ENCODE data around the gene MICAL3.

MICAL3 gene

DNA sequence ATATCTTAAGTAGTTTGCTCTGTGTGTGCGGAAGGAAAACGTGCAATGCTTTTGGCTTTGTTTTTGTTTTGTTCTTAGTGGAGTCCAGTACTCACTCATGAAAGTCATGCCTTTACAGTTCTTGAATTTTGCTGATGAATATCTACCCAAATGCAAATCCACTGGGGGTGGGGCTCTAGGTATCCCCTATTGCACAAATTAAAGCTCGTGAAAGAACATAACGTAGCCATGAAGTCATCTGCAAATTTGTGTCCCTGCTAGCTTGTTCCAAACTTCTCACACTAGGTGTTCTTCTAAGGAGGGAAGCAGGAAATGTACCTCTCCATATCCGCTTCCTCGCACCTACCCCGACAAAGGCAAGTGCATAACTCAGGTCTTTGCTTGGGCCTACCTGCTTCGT is 118.9 kb downstream of the MICAL3 start:
- no peak for DNase-seq

DNA sequence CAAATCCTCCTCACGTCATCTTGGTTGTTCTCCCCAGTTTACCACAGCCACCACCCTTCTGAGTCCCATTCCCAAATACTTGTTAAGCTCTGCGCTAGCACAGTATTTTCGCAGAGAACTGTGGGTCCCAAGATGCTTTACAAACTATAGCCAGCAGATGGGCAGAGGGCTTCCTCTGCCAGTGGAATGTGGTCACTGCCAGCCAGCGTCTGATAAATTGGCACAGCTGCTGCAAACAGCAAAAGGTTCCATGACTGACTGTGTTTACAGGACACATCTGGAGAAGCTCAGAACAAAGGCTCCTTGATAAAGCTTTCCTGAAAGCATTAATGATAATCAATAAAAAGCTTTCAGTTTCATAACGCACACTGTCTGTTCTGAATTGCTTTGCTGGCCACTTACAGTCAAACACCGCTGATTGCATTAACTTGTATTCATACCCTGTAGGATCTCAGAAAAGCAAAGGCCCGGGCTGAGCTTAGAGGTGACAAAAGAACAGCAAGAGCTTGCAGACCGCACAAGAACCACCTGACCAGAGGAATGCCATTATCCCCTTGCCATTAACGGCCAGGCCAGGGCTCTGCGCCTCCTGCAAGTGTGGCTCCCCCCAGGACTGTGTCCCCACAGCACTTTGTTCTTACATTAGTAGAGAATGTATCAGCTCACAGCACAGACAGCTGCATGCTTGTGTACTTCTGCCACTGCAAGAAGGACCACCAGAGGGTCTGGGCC is 120.6 kb downstream of the MICAL3 start:
- DNase-seq = no peak

DNA sequence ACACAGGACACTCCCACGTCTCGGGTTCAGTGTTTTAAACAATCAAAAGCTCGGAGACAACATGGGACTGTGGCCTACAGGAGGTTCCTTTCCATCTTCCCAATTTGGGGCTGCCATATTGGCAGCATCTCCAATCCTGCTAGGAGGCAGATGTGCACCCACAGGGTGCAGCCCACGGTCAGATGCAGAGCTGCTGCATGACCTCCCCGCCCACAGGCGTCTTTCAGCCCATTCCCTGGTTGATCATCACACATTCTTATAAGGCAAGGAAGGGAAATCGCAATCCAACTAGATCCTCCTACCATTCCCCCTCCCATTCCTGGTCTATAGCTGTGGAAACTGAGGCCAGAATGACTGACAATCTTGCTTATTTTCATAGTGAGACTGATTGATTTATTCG is 121.4 kb downstream of the MICAL3 start:
- DNase-seq = no peak

DNA sequence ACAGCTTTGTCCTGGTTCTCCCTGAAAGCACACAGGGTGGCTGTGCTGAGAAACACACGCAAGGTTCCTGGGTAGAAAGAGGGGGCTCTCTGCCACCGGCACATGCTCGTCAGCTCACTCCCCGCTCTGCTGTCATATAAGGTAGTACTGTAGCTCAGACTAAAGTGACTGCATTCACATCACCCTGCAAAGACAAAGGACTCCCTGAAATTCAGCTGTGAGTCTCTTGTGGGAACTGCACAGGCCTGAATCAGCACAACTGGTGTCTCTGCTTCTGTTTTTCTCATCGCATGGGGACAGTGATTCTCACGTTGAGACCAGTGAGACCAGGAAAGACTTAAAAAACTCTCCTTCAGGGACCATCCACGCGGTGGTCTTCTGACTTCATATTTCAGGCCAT is 126.0 kb downstream of the MICAL3 start:
- no peak for DNase-seq

DNA sequence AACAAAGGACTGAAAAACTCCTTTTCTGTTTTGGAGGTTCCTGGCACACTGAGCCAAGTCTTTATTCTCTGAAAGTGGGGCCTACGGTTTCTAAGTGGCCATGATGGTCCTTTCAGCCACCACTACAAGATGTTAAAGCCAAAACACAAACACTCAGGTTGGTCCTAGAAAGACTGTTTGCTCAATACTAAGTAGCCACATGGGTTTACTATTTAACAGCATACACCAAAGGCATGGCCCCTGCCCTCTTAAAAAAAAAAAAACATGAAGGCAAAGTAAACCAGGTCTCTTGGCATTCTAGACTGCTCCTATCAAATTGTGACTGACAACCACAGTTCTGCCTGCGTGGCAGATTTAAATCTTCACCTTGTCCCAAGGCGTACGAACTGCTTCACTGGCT is 126.5 kb downstream of the MICAL3 start:
- DNase-seq = no peak

DNA sequence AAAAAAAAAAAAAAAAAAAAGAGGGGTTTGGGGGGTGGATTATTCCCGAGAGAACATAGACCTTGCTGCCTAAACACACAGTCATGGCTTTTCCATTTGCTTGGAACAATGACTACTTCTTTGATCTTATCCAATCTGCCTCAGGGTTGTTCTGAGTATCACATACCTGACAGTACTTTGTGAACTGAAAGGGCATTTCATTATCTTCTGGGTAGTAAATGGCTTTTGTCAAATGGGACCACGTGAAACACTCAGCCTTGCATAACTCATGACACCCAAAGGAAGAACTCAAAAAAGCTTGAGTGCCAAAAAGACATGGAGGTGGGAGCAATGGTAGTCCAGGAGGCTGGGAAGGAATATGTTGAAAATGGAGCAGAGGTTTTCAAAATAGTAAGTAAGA is 126.9 kb downstream of the MICAL3 start:
- no peak for DNase-seq

DNA sequence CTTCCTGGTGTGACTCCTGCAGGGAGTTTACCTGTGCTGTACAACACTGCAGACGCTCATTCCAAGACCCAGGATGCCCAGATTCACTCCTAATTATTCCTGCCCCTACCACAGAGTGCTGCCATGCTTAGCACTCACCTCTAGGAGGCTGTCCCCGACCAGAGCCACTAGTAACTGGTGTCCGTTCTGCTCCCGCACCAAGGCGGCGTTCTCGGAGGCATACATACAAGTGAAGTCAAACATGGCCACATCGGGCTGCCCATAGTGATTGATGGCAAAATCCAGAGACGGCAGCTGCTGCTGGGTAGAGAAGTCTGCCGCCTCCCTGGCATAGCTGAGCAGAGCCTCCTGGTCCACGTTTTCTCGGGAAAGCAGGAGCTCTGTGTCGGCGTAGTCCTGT is 127.8 kb downstream of the MICAL3 start:
- DNase-seq = no peak

DNA sequence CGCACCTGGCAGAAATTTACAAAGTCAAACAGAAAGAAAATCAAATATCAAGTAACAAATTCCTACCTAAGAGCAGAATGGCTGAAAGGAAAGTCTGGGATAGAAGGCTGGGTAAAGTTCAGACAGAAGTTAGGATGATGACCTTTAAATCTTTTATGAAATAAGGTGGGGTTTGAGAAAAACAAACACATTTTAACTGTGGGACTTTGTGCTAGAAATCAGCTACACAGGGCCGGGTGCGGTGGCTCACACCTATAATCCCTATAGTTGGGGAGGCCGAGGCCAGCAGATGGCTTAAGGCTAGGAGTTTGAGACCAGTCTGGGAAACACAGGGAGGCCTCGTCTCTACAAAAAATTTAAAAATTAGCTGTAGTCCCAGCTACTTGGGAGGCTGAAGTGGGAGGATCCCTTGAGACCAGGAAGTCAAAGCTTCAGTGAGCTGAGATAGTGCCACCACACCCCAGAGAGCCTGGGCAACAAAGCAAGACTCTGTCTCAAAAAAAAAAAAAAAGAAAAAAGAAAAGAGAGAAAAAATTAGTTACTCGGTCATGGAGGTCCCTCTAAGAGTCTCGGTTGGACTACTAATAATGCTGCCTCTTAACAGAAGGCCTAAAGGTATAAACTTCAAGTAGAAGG is 130.3 kb downstream of the MICAL3 start:
- DNase-seq = no peak

DNA sequence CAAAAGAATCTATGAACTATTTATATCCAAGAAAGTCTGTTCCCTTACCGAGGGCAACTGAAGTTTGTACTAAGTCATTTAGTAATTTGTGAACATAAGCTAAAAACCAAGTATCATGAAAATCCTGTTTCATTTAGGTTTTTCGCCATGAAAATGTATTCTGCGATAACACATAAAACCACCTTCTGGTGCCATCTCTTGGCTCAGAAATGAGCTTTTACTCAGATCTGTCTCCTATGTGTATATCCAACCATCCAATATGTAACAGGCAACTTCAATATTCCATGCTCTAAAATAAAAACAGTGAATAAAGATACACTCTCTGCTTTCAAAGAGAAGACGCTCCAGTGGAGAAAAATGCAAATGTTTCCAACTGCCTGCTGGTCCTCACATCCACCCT is 132.0 kb downstream of the MICAL3 start:
- DNase-seq = no peak

DNA sequence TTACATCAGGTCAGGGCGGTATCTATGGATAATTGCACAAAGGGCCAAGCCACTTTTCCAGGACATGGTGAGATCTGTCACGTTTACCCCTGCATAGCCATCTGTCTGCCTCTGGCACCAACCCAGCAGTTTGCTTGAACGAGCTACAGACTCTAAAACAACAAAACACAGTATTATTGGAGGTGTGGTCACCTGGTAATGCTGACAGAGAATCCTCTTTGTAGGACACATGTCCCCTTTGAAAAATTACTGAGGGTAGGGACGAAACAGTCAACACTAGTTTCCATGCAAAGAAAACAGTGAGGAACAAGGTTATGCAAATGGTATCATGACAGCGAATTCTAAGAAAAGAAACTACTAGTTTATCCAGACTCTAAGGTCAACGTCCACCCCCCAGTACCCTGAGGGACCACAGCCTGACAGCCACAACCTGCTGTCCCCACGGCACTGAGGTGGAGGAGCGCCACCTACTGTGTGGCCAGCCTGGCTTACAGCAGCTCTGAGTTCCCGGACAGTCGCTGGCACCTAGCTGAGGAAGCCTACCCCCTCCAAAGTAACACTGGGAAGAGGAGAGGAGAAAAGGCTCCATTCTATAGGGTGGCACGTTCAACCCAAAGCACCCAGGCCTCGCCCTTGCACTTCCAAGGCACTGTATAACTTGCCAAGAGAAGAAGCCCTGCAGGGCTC is 132.7 kb downstream of the MICAL3 start:
- DNase-seq = no peak

DNA sequence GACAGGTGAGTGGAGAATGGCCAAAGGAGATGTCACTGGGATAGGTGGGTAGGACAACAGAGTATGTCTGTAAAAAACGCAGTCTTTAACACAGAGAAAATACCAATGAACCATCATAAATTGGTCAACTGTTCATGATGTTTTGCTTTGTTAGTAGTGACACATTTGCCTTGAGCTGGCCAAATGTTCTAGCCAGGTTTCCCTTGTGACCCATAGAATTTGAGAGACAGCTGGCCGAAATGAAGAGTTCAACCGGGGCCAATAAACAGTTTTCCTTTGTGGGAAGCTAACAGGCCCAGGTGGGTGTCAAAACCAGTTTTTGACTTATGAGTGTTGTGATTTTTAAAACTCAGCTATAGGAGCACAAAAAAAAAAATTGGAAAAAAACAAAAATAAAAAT is 133.5 kb downstream of the MICAL3 start:
- DNase-seq = no peak

DNA sequence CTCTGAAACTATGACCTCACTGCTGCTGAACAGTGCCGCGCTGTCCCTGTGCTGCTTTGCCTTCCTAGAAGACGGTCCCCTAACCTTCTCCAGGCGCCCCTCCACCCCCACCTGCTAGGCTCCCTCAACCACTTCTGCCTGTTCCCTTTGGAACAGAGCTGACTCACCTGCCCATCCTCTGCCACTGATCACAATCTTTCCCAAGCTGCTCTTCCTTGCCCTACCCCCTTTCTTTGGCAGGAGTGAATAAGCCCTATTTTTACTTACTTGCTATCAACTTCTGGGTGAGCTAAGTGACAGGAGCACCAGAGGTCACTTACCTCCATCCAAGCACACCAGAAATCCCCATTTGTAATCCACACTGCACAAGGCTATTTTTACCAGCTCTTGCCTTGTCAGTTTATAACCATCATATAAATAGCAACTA is 134.1 kb downstream of the MICAL3 start:
- DNase-seq = no peak

DNA sequence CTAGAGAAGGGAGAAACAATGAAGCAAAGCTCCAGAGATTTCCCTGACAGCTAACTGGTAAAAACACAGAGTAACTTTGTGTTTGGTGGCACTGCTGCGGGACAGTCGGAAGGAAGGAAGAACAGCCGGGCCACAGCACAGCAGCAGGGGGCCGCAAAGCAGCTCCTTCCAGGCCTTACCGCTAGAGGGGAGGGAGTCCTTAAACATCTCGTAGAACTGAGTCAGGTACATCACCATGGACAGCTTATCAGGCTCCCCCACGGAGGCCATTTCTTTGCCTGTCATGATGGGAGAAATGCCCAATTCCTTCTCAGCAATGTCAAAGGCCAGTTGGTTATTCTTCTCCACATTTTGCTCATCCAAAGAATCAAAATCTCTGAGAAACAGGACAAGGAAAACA is 135.5 kb downstream of the MICAL3 start:
- no peak for DNase-seq

DNA sequence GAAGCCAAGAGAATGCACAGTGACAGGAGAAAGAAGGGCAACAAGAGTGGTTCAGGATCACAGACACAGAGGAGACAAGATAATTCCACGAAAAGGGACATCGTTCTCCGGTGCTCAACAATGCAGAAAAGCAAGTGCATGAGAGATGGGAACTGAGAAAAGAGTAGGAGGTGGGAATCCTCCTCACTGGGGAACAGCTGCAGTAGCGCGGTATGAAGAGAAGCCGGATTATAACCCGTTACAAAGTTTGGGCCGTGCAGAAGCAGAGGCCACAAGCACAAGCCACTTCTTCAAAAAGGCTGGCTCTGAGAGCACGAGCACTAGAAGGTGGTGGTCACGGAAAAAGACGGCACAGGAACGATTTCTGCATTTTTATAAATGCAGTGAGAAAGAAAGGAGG is 135.9 kb downstream of the MICAL3 start:
- DNase-seq = no peak

DNA sequence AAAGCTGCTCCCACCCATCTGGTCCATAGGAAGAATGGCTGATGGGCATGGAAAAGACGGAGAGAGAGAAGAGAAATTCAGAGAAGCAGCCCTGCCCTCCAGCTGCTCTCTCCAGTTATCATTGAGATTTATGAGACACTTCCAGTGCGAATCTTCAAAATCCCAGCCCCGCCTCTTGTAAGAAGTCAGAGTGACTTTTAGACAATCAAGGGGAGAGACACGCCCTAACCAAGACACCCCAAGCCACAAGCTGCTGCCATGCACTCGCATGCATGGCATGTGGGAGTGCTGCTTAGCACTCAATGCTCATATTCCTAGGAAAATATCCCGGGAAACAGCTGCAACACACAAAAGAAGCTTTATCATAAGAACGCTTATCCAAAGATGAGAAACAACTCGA is 139.5 kb downstream of the MICAL3 start:
- no peak for DNase-seq

DNA sequence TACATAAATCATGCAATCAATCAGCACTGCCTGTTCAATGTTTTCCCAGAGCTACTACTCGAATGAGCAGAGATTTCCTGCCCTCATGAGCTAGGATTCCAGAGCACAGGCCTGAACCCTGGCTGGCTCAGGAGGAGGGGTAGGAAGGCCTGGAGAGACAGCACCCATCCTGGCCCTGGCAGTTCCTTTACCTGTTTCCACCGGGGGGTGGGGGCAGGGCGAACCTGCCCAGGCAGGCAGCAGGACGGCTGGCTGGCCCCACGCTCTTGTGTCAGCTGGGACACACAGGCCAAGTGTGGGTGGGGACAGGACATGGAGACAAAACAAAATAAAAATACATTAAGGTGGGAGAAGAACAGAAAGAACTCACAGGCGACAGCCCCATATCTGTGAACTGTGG is 140.3 kb downstream of the MICAL3 start:
- no peak for DNase-seq

DNA sequence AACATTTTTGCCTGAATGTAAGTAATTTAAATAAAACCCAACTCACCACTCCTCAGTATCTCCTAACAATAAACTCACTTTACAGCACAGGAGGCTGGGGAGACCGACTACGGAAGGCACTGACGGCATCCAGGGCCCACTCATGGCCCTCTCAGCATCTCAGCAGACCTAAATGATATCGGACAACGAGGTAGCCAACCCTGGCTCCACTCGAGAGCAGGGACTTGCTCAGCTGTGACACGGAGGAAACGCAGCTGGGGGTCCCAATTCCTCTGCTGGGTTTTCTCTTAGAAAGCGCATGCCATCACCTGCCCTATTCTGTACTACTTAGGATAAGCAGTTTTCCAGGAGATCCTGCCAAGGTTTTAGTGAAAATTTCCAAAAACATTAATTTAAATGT is 141.0 kb downstream of the MICAL3 start:
- no peak for DNase-seq

DNA sequence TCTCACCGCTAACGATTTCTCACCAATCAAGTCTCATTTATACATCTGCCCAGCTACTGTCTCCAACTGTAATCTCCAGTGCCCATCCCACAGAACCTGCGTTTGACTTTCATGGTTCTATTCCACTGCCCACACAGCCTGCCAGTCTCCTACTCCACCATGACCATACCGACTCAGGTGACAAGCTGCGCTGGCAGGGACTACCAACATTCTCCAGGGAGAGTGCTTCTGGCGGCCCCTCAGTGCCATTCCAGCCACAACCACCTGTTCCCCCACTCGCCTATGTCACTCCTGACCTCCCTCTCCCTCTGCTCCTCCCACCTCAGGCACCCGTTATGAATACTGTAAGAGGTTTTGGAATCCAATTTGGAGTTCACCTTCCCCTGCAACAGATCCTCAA is 141.6 kb downstream of the MICAL3 start:
- DNase-seq = no peak

DNA sequence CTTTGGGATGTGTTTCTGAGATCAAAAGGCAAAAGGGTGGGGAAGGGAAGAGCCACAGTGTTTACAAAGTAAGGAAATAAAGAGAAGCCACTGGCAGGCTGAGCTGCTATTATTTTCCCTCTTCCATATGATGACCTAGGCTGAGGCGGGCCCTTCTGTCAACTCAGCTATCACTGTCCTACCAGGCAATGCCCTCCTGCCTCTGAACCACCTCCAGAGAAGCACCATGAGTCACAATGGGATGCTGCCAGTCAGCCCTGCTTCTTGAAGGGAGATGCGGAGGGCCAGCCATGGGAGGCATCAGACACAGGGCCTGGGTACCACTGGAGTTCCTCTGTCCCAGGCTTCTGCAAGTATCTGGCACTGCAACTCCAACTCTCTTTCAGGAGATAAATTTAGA is 142.2 kb downstream of the MICAL3 start:
- DNase-seq = no peak

DNA sequence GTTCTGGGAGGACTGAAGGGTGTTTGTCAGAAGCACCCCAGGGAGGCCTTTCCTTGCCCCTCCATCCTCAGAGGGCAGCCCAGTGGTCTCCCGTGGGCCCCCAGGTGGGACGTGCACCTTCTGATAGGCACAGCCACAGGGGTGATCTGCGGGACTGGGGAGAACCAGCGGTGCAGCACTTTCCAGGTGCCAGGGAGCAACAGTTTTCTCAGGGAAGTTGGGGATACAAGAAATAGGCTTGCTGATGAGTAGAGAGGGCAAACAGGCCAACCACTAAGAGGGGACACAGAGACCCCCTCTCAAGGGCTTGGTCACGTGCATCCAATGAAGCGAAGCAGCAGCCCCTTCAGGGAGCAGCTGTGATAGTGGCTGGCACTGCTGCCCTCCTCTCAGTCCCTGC is 143.0 kb downstream of the MICAL3 start:
- DNase-seq = no peak

DNA sequence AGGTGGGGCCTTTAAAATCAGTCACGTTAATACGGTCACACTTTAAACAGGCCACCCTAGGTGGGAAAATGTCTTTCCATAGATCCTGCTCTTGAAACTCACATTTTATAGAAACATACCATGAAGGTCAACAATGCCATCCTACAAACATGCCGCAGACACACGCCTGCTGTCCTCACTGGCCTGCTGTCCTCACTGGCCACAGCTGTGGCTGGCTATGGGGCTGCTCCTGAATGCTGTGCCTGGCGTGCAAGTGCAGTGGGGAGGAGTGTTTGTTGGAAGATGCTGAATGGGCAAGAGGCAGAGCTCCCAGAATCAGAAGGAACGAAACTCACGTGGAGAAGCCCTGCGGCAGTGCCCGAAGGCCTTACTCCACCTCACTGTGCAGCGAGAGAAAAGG is 143.9 kb downstream of the MICAL3 start:
- DNase-seq = no peak

DNA sequence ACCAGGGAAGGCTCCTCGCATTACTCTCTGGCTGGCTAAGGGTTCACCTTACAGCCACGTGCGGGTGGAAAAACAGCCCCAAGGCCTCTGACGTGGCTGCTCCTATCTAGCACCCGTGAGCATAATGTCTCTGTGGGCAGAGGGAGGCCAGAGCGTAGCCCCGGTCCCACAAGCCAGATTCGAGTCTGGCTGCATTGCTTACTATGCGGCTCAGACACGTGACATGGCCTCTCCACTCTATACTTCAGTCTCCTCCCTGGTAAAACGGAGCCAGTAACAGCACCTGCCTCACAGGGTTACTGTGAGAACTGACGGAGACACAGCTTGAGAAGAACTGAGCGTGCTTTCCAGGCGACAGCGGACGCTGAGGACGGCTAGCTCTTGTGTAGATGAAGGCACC is 144.3 kb downstream of the MICAL3 start:
- DNase-seq = no peak

DNA sequence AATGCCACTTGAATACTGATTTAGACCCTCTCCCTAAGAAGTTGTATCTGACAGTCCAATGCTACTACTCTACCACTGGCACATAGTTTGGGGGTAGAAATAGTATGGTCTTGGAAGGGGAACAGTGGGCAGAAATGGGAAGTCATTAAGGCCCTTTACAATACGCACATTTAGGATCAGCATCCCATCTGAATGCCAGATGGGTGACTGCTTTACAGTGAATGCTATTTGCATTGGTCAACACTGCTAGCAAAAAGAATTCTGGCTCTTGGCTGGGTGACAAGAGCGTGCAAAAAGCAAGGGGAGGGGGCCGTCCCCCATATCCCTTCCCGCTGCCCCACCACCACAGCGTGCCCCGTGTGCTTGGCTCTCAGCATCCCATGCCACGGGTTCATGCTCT is 145.4 kb downstream of the MICAL3 start:
- DNase-seq = no peak

DNA sequence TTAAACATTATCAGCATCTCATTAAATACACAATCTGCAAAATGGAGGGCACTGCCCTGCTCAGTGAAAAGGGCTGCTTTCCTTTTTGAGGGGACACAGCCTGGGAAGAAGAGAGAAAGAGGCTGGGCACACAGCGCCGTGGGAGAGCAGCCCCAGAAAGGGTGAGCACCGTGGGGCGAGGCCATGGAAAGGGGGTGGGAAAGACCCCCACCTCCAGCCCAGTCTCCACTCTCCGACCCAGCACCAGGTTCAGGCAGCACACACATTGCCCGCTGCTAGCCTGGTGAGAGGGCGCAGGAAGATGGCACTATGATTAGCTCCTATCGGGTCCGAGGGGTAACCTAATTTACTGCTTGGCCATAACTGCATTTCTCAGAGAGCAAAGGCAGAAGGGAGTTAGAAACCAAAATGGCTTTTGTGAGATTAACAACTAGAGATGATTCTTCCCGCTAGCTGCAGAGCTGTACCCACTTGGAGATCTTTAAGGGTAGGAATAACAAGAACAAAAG is 146.1 kb downstream of the MICAL3 start:
- no peak for DNase-seq

All from stimulated activated naive CD4-positive, alpha-beta T cell (primary cell).